Adipocyte (in vitro differentiated cells): ENCODE measurements around the gene MYOM1.

Source experiments
- DNase-seq: peaks from one replicate; pipeline ENCODE4 v3.0.0-alpha.2; 2015; ENCODE audit warnings: low read depth
- H3K27me3 ChIP-seq: replicated peaks from 2 replicates; pipeline ENCODE4 v1.7.0; 2013; ENCODE audit warnings: mild to moderate bottlenecking, low read length, moderate library complexity; ENCODE audit not compliant: control insufficient read depth, insufficient read depth
- H3K36me3 ChIP-seq: 2 replicates; pipeline ENCODE4 v1.7.0; 2013; ENCODE audit warnings: low read length, mild to moderate bottlenecking, moderate library complexity; ENCODE audit not compliant: control insufficient read depth, insufficient read depth, severe bottlenecking
- H3K4me1 ChIP-seq: 2 replicates; pipeline ENCODE4 v1.7.0; 2013; ENCODE audit warnings: mild to moderate bottlenecking, low read length, moderate library complexity; ENCODE audit not compliant: control insufficient read depth, insufficient read depth
- H3K4me3 ChIP-seq: 2 replicates; pipeline ENCODE4 v1.7.0; 2013; ENCODE audit warnings: mild to moderate bottlenecking, low read length, moderate library complexity
- H3K9ac ChIP-seq: 2 replicates; pipeline ENCODE4 v1.7.0; 2013; ENCODE audit warnings: mild to moderate bottlenecking, low read length, moderate library complexity
- H3K9me3 ChIP-seq: 2 replicates; pipeline ENCODE4 v1.7.0; 2013; ENCODE audit warnings: mild to moderate bottlenecking, low read length, moderate library complexity; ENCODE audit not compliant: control insufficient read depth

Gene MYOM1

DNA sequence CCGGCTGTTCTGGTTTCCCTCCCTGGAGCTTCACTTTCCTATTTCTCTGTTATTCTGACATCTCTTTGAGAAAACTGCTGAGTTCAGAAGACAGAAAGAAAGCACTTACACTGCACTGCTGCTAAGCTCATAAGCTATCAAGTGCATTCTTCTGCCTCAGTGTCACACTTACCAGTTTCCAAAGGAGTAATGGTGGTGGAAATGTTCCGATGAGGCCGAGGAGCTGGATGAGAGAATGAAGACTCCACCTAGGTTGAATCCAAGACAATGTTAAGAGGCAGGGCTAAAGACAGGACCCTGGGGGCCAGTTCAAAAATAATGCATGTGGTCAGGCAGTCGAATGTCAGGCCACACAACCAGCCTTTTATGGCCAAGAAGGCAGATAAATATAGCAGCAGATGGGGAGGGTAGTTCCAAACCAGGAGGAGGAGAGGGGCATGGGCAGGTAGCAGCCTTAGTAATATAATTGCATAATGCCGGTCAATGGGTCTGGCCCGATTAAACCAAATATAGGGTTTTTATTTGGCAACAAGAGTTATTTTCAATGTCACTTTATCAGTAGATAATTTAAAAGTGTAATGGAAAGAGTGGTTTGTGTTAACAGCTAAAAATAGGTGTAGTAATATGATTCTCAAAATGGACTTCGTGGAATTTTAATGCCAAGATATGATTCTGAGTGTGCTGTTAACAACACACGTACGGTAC is at the start of gene MYOM1:
TSS of gene MYOM1 (minus strand) at position 338 of the 705 bp plus-strand sequence. CDS start 4,745 bp downstream, outside the sequence.
- no peak for DNase-seq
- Histone ChIP-seq H3K4me3 (peak within 1 kb of the TSS; percentile 67), H3K9ac (peak within 1 kb of the TSS; percentile 75), H3K27me3 (no peaks in the 10 kb centered on the region), H3K9me3 (no peaks in the 10 kb centered on the region), H3K36me3 (no peaks in the 10 kb centered on the region), H3K4me1 (peaks cover 42% of the 10 kb centered on the region)

DNA sequence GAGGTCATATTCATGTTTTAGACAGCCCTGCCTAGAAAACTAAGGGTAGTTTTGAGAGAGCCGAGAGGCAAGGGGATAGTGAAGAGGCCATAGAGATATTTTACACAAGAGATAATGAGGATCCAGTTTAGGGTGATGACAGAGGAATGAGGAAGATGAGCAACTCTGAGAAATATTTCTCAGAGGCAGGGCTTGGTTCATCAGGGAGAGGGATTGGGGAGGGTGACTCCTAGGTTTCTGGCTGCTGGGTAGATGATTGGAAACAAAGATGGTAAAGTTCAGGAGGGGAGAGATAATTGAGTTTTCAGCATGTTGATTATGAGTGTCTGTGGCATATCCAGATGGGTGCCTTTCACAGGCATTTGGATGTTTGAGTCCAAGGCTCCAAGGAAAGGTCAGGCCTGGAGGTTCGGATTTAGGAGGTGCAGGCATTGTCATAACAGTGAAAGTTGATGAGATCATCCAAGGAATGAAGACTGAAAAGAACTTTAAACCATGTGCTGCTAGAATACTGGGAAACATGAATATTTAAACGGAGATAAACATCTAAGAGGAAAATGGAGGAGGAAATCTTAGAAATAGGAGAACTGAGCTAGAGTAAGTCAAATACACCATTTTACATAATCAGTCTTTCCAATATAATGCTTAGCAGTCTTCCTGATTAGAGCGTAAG is 49.6 kb upstream of the MYOM1 start:
- H3K4me1 ChIP-seq: peaks cover 63% of the 10 kb centered on the region
- H3K9me3 ChIP-seq: no peaks in the 10 kb centered on the region
- no peak for DNase-seq
- H3K4me3 ChIP-seq: peak overlapping the region; percentile 50
- H3K27me3 ChIP-seq: no peaks in the 10 kb centered on the region
- peaks cover 17% of the 10 kb centered on the region for H3K36me3 ChIP-seq
- no peak overlapping the region for H3K9ac ChIP-seq

DNA sequence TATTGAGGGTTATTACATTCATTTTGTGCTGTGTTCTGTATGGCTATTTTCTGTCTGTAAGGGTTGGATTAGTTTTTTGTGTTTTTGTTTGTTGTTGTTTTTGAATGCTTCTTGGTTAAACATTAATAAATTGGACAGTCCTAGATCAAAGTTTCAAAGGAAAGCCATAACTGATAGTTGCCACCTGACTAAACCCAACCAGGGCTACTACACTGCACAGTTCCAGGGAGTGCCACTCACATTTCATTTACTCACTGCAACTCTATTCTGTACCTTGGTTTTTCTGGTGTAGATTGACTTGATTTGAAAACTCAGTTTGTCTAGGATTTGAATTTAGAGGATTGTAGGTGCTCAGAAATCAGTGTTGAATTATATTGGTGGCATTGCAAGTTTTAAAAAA is 48.5 kb upstream of the MYOM1 start:
- Histone ChIP-seq H3K9ac (no peak overlapping the region), H3K36me3 (peaks cover 6% of the 10 kb centered on the region), H3K27me3 (no peaks in the 10 kb centered on the region), H3K4me1 (peaks cover 74% of the 10 kb centered on the region), H3K9me3 (no peaks in the 10 kb centered on the region), H3K4me3 (no peak overlapping the region)
- DNase-seq: no peak

DNA sequence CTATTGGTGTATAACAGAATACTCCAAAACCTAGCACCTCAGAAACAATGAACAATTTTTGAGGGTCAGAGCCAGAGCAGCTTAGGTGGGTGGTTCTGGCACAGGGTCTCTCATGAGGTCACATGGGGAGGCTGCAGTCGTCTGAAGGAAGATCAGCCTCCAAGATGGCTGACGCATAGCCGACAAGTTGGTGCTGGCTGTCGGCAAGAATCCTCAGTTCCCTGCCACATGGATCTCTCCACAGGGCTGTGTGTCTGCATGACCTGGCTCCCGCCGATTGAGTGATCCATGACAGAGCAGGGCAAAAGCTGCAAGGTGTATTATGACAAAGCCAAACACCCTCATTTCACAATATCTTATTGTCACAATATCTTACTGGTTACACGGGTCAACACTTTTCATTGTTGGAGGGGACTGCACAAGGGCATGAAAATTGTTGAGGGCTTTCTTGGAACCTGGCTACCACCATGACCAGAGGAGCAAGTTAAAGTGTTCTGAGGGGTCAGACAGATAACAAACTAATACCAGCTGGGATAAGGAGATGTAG is 46.4 kb upstream of the MYOM1 start:
- no peak for DNase-seq
- Histone ChIP-seq H3K27me3 (no peaks in the 10 kb centered on the region), H3K9ac (no peak overlapping the region), H3K4me3 (peak overlapping the region; percentile 9), H3K9me3 (no peaks in the 10 kb centered on the region), H3K36me3 (no peaks in the 10 kb centered on the region), H3K4me1 (peaks cover 72% of the 10 kb centered on the region)

DNA sequence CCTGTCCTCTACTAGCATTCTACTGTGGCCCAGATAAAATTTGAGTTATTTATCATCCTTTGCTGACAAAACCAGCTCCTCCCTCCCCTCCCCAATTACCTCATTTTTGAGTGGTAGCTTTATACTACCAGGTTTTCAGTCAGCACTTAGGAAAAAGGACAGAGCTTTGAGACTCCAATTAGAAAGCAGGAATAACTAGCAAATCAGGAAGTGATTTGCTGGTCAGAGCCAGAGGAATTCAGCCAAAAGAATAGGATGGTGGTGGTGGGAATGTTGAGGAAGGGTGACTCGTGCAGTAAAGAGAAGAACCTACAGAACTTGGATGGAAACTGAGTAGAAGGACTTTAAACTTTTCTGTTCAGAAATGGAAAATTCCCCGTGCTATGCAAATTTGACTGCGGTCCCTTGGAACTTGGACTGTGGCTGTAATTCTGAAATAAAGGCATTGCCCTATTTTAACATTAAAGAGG is 45.8 kb upstream of the MYOM1 start:
- Histone ChIP-seq H3K9me3 (no peaks in the 10 kb centered on the region), H3K36me3 (no peaks in the 10 kb centered on the region), H3K4me3 (no peak overlapping the region), H3K4me1 (peaks cover 75% of the 10 kb centered on the region), H3K27me3 (no peaks in the 10 kb centered on the region), H3K9ac (no peak overlapping the region)
- DNase-seq: peak; percentile 52

DNA sequence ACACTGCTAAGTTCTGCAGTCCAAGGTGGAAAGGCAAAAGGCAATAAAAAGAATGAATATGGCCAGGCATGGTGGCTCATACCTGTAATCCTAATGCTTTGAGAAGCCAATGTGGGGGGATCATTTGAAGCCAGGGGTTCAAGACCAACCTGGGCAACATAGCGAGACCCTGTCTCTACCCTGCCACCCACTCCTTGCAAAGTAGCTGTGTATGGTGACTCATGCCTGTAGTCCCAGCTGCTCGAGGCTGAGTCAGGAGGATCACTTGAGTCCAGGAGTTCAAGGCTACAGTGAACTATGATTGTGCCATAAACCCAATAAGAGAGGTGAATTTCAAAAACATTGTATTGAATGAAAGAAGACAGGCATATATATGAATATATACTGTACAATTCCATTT is 44.6 kb upstream of the MYOM1 start:
- Histone ChIP-seq H3K4me1 (peaks cover 67% of the 10 kb centered on the region), H3K9ac (no peak overlapping the region), H3K27me3 (no peaks in the 10 kb centered on the region), H3K36me3 (no peaks in the 10 kb centered on the region), H3K4me3 (peak overlapping the region; percentile 96), H3K9me3 (no peaks in the 10 kb centered on the region)
- DNase-seq: no peak

DNA sequence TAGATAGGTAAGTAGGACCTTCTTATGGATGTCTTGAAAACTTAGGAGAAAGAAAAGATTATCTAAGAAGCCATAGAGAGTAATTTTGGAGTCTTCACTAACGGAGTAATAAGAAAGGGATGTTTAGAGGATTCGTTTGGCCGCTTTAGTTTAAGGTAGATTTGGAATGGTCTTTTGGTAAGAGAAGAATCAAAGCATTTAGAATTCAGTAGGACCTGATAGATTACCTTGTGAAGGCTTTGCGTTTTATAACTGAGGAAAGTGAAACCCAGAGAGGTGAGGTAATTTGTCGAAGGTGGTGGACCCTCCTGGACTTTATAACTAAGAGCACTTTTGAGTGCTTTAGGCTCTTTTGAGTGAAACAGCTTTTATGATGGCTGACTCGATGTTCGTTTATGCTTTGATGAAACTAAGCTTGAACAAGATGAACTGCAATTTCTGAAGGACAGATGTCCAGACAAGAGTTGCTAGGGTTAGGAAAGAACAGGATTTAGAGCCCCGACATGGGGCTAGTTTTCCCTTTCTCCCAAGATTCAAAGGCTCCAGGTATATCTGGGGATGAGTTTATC is 43.4 kb upstream of the MYOM1 start:
- Histone ChIP-seq H3K4me3 (peak overlapping the region; percentile 96), H3K4me1 (peaks cover 56% of the 10 kb centered on the region), H3K27me3 (no peaks in the 10 kb centered on the region), H3K36me3 (peaks cover 11% of the 10 kb centered on the region), H3K9ac (peak overlapping the region; percentile 98), H3K9me3 (no peaks in the 10 kb centered on the region)
- no peak for DNase-seq

DNA sequence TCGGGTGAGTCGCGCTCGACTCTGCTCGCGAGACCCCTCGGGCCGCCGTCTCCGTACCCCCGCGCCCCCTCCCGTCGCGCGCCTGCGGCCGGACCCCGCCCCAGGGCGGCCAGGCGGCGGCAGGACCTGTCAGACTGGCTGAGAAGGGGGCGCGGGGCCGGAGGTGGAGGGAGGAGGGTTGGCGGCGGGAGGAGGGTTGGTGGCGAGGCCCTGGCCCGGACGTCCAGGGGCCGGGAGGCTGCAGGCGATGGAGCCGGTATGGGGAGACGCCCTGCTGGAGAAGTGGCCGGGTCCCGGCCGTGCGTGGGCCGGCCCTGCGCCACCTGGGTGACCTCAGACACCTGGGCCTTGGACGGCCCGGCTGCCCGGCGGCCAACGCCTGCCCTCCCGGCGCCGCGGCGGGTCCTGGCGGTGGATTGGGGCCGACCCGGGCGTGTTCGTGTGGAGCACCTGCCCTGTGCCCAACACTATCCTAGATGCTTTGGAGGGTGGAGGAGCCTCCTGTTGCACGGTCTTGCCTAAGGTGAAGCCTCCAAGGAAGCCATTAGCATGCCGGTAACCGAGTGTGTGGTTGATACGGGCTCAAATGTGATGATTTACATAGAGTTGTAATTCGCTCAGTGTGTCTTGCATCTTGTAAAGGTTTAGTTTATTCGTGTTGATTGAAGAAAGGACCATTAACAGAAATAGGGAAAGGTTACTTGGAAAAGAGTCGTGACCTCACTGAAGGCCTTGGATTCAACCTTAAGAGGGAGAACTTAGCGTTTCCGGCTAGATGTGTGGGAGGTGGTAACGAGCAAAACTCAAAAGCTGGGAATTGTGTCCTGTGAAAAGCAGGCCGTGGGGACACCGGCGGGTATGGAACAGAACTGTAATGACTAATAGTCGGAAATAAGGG is 42.7 kb upstream of the MYOM1 start:
- peaks cover 18% of the 10 kb centered on the region for H3K36me3 ChIP-seq
- H3K9ac ChIP-seq: peak overlapping the region; percentile 98
- no peaks in the 10 kb centered on the region for H3K27me3 ChIP-seq
- peak overlapping the region; percentile 96 for H3K4me3 ChIP-seq
- peak; percentile 54 for DNase-seq
- peaks cover 50% of the 10 kb centered on the region for H3K4me1 ChIP-seq
- H3K9me3 ChIP-seq: no peaks in the 10 kb centered on the region

DNA sequence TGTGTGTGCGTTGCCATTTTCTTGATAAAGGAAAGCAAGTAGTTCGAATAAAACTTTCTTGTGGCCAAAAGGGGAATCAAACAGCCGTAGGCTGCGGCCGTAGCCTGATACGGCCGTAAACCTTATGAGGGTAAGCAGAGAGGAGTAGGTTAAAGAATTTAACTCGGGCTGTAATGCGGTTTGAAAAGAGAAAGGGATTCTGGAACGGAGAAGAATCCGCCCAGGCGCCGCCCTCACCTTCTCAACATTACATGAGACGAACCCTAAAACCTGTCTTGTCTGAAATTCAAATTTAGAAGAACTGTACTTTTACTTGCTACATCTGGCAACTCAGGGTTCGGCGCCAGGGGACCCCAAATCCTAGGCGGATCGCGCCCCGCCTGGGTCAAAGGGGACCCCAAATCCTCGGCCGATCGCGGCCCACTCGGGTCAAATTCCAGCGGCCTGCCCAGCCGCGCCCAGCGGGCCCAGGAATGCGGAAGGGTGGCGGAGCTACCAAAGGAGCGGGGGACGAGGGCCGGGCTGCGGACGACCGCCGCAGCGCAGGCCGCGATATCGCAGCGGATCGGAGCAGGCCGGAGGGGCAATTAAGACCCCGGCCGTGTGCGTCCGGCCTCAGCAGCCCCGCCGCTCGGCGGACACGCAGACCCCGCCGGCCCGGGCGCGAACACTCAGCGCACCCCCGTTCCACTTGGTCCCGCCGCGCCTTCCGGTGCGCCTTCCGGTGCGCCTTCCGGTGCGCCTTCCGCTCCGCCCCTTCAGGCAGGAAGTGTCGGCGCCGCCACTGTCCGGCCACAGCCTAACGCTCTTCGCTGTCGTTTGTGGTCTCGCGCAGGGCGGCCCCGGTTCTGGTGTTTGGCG is 41.8 kb upstream of the MYOM1 start, which contains the start of gene MYL12B:
TSS of gene MYL12B (plus strand) at position 761 of the 861 bp plus-strand sequence. CDS start 10,766 bp downstream, outside the sequence.
- peak; percentile 91 for DNase-seq
- Histone ChIP-seq H3K4me1 (peaks cover 49% of the 10 kb centered on the region), H3K27me3 (no peaks in the 10 kb centered on the region), H3K9ac (peak within 1 kb of the TSS; percentile 98), H3K36me3 (peaks cover 27% of the 10 kb centered on the region), H3K4me3 (peak within 1 kb of the TSS; percentile 96), H3K9me3 (no peaks in the 10 kb centered on the region)

DNA sequence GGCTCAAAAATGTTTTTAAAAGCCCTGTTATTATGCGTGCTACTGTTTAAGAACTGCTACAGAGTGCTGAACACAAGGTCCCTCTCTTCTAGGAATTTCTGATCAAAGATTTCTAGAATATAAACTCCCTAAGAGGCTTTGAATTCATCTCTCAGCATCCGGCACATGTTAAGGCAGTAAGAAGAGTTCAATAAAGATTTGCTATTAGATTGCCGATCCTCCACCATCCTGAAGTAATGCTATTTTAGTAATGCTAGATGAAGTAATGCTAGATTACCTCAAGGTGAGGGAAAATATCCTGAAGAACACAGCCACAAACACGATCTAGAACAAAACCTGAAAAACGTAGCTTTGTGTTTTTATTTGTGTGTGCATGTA is 41.2 kb upstream of the MYOM1 start:
- Histone ChIP-seq H3K4me3 (peak overlapping the region; percentile 96), H3K9ac (peak overlapping the region; percentile 98), H3K9me3 (no peaks in the 10 kb centered on the region), H3K36me3 (peaks cover 33% of the 10 kb centered on the region), H3K27me3 (no peaks in the 10 kb centered on the region), H3K4me1 (peaks cover 49% of the 10 kb centered on the region)
- DNase-seq: no peak
